ENCODE data around the gene LAMTOR3. TPM values are rescaled to one million over a fixed set of nuclear protein-coding genes. Genes with fewer than 3 reads are reported as not detected.

Gene LAMTOR3
- polyA plus RNA-seq, 1 donor (not counting 4 experiments of a cell fraction or from before 2014, with no cell fraction given) = 92.2 TPM

DNA sequence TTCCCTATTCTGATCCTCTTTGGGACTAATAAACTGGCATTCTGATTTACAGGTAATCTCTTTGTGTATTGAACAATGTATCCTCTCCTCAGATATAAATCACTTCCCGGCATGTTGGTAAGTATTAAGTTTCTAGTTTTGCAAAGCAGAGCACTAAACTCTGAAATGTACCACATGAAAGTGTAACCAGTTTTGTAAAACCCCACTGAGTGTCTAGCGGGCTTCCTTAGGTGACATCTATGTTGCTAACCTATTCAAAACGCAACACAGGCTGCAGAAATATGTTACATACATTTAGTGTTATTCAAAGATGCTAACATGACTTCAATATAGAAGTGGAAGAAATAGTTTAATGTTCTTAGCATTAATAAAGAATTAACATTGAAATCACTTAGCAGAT, 26.9 kb upstream of the LAMTOR3 start:
- no peaks in the 10 kb centered on the region for H4K20me1 ChIP-seq (ENCODE audit: control insufficient read depth, extremely low read depth, insufficient read depth, low read length)
- no peaks in the 10 kb centered on the region for H3K9me3 ChIP-seq (ENCODE audit: control insufficient read depth, low read depth, low read length)
- H3K4me1 ChIP-seq (ENCODE audit: control insufficient read depth, extremely low read depth, insufficient read depth, low read length) = no peaks in the 10 kb centered on the region
- no peak overlapping the region for H2AFZ ChIP-seq (ENCODE audit: control insufficient read depth, low read length)
- TF ChIP-seq EZH2 (IDR thresholded peaks at IDR 0.05; ENCODE audit: low read length) (no peak), CTCF (optimal IDR thresholded peaks at IDR 0.05 in 1 of 3, IDR thresholded peaks at IDR 0.05 in 1 of 3, conservative IDR thresholded peaks at IDR 0.05 in 1 of 3; ENCODE audit: extremely low read depth in 1 of 3, insufficient read depth in 2 of 3, low read length in 3 of 3) (no peak)
- no peaks in the 10 kb centered on the region for H3K27me3 ChIP-seq (ENCODE audit: control insufficient read depth, extremely low read depth, insufficient read depth, low read length)
- no peak for FAIRE-seq
- H3K36me3 ChIP-seq (ENCODE audit: control insufficient read depth in 2 of 2, extremely low read depth in 1 of 2, insufficient read depth in 2 of 2, low read length in 2 of 2) = peaks cover 9 to 10% of the 10 kb centered on the region in 2 experiments
- no peak overlapping the region for H3K4me3 ChIP-seq (ENCODE audit: control insufficient read depth in 2 of 3, extremely low read depth in 1 of 3, insufficient read depth in 2 of 3, low read depth in 1 of 3, low read length in 3 of 3)
- H3K9me1 ChIP-seq (ENCODE audit: control insufficient read depth, extremely low read depth, insufficient read depth, low read length) = no peaks in the 10 kb centered on the region
- H3K9ac ChIP-seq (ENCODE audit: control insufficient read depth, extremely low read depth, insufficient read depth, low read length) = no peak overlapping the region
- peaks cover 3% of the 10 kb centered on the region for H3K79me2 ChIP-seq (ENCODE audit: control insufficient read depth, insufficient read depth, low read length)
- dilution Hi-C loops (cut with MboI; ENCODE audit: extremely low pct_ligation_motif_present, low sequenced_read_pairs) = no loop called here
- H3K4me2 ChIP-seq (ENCODE audit: control insufficient read depth, extremely low read depth, insufficient read depth, low read depth, low read length) = no peak overlapping the region
- no peak for DNase-seq (ENCODE audit: low read depth, low spot score)
- no peak overlapping the region for H3K27ac ChIP-seq (ENCODE audit: control insufficient read depth, insufficient read depth, low read length)

DNA sequence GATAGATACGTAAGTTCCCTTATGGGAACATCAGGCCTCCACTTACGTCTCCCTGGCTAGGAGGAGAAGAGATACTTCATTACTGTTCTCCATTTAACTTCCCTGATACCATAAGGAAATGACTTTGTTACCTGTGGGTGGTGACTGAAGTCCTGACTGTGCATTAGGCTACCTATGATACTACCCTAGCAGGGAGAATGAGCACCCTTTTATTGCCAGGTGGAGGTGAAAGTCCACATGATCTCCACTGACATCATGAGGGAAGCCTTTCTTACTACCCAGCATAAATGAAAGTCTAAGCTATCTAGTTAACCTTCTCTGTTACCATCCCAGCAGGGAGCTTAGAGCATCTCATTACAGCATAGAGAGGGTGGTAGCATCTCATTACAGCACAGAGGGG, 24.4 kb upstream of the LAMTOR3 start:
- TF ChIP-seq EZH2 (IDR thresholded peaks at IDR 0.05; ENCODE audit: low read length) = no peak
- no peak for TF ChIP-seq CTCF (optimal IDR thresholded peaks at IDR 0.05 in 1 of 3, IDR thresholded peaks at IDR 0.05 in 1 of 3, conservative IDR thresholded peaks at IDR 0.05 in 1 of 3; ENCODE audit: extremely low read depth in 1 of 3, insufficient read depth in 2 of 3, low read length in 3 of 3)
- Histone ChIP-seq H3K4me1 (ENCODE audit: control insufficient read depth, extremely low read depth, insufficient read depth, low read length) (no peaks in the 10 kb centered on the region), H3K4me3 (ENCODE audit: control insufficient read depth in 2 of 3, extremely low read depth in 1 of 3, insufficient read depth in 2 of 3, low read depth in 1 of 3, low read length in 3 of 3) (no peak overlapping the region), H3K79me2 (ENCODE audit: control insufficient read depth, insufficient read depth, low read length) (no peaks in the 10 kb centered on the region), H3K9ac (ENCODE audit: control insufficient read depth, extremely low read depth, insufficient read depth, low read length) (no peak overlapping the region), H3K9me3 (ENCODE audit: control insufficient read depth, low read depth, low read length) (no peaks in the 10 kb centered on the region), H3K4me2 (ENCODE audit: control insufficient read depth, extremely low read depth, insufficient read depth, low read depth, low read length) (no peak overlapping the region), H3K27ac (ENCODE audit: control insufficient read depth, insufficient read depth, low read length) (no peak overlapping the region), H3K27me3 (ENCODE audit: control insufficient read depth, extremely low read depth, insufficient read depth, low read length) (no peaks in the 10 kb centered on the region), H3K9me1 (ENCODE audit: control insufficient read depth, extremely low read depth, insufficient read depth, low read length) (no peaks in the 10 kb centered on the region), H3K36me3 (ENCODE audit: control insufficient read depth in 2 of 2, extremely low read depth in 1 of 2, insufficient read depth in 2 of 2, low read length in 2 of 2) (peaks cover 4 to 5% of the 10 kb centered on the region in 2 experiments), H4K20me1 (ENCODE audit: control insufficient read depth, extremely low read depth, insufficient read depth, low read length) (no peaks in the 10 kb centered on the region), H2AFZ (ENCODE audit: control insufficient read depth, low read length) (no peak overlapping the region)
- FAIRE-seq (peak; percentile 20), DNase-seq (ENCODE audit: low read depth, low spot score) (no peak)
- dilution Hi-C loops (cut with MboI; ENCODE audit: extremely low pct_ligation_motif_present, low sequenced_read_pairs) = no loop called here

Data from keratinocyte (primary cell).